ENCODE data around the gene RHOV.
"Not testable (repeated sequence)": the region's sequence is repeated elsewhere in the genome, so short reads cannot be mapped to it uniquely, and the experiment has no call there.

Gene RHOV

GRCh38 chr15:40871749-40872617 is 2.1 kb downstream of the RHOV start:
- DNase-seq, result no peak

GRCh38 chr15:40870716-40871115 is 3.3 kb downstream of the RHOV start:
- no peak for DNase-seq

- no peak for DNase-seq
Measured at GRCh38 chr15:40869686-40870085, 4.3 kb downstream of the RHOV start.

GRCh38 chr15:40867199-40867598 is 6.8 kb downstream of the RHOV start:
- DNase-seq, result no peak

- DNase-seq, result no peak
Measured at GRCh38 chr15:40863660-40864270, 10.3 kb downstream of the RHOV start.

- not testable (repeated sequence) for DNase-seq
Measured at GRCh38 chr15:40861147-40861546, 12.9 kb downstream of the RHOV start.

GRCh38 chr15:40859206-40859851 is 14.7 kb downstream of the RHOV start:
- DNase-seq, result peak; percentile 78

- no peak for DNase-seq
Measured at GRCh38 chr15:40858706-40859105, 15.3 kb downstream of the RHOV start.

- DNase-seq, result peak; percentile 73
Measured at GRCh38 chr15:40857601-40858341, 16.3 kb downstream of the RHOV start.

GRCh38 chr15:40856746-40857145 is 17.3 kb downstream of the RHOV start:
- DNase-seq, result no peak

- DNase-seq, result no peak
Measured at GRCh38 chr15:40855706-40856234, 18.3 kb downstream of the RHOV start.

GRCh38 chr15:40854161-40854560 is 19.9 kb downstream of the RHOV start:
- no peak for DNase-seq

- no peak for DNase-seq
Measured at GRCh38 chr15:40853241-40853890, 20.7 kb downstream of the RHOV start.

- DNase-seq, result no peak
Measured at GRCh38 chr15:40852529-40852928, 21.5 kb downstream of the RHOV start.

GRCh38 chr15:40850576-40851112 is 23.4 kb downstream of the RHOV start:
- DNase-seq, result no peak

GRCh38 chr15:40847223-40847961 is 26.6 kb downstream of the RHOV start:
- DNase-seq, result no peak

GRCh38 chr15:40846841-40847222 is 27.2 kb downstream of the RHOV start:
- DNase-seq, result no peak

GRCh38 chr15:40845511-40846284 is 28.3 kb downstream of the RHOV start:
- no peak for DNase-seq

GRCh38 chr15:40845036-40845435 is 29.0 kb downstream of the RHOV start:
- DNase-seq, result no peak

- DNase-seq, result peak; percentile 10
Measured at GRCh38 chr15:40844696-40845030, 29.4 kb downstream of the RHOV start.
